CD4-positive, CD25-positive, alpha-beta regulatory T cell (primary cell): ENCODE data around the gene VPS13D. TPM values are rescaled to one million over a fixed set of nuclear protein-coding genes. Genes with fewer than 3 reads are reported as not detected.
A peak's percentile ranks its signal among the peaks of the same experiment; 100 is the strongest.
"Not testable (repeated sequence)": the region's sequence is repeated elsewhere in the genome, so short reads cannot be mapped to it uniquely, and the experiment has no call there.

Experiments used
- ATAC-seq, 2 donors: fragments of 150-1000 bp; cut with Tn5 transposase; one replicate each; pipeline ENCODE4 v1.10.0; 2021; ENCODE audit warnings: low read depth in 2 of 2, moderate number of reproducible peaks in 2 of 2, moderate library complexity in 1 of 2
- DNase-seq, 3 donors: peaks; one replicate each; pipeline versions ENCODE4 v3.0.0 to v3.0.0-alpha.2; 2012 to 2022; ENCODE audit warnings: mixed read lengths in 1 of 3
- H3K27ac ChIP-seq: one replicate; pipeline ENCODE4 v1.7.0; 2013; ENCODE audit warnings: mild to moderate bottlenecking, low read length; ENCODE audit not compliant: insufficient read depth, poor library complexity, severe bottlenecking
- H3K27me3 ChIP-seq: one replicate; pipeline ENCODE4 v1.7.0; 2013; ENCODE audit warnings: low read length; ENCODE audit not compliant: control insufficient read depth, insufficient read depth
- H3K36me3 ChIP-seq: one replicate; pipeline ENCODE4 v1.7.0; 2013; ENCODE audit warnings: mild to moderate bottlenecking, low read length, moderate library complexity; ENCODE audit not compliant: control insufficient read depth, insufficient read depth
- H3K4me1 ChIP-seq: 2 replicates; pipeline ENCODE4 v1.7.0; 2013; ENCODE audit warnings: mild to moderate bottlenecking, low read length; ENCODE audit not compliant: insufficient read depth, control insufficient read depth, poor library complexity, severe bottlenecking
- H3K4me3 ChIP-seq: one replicate; pipeline ENCODE4 v1.7.0; 2013; ENCODE audit warnings: low read depth, mild to moderate bottlenecking, low read length, moderate library complexity
- H3K9me3 ChIP-seq, 2 experiments: 1 replicate in 1 of 2; 2 replicates in 1 of 2; pipeline ENCODE4 v1.7.0; 2013; ENCODE audit warnings: low read length in 2 of 2, mild to moderate bottlenecking in 1 of 2, moderate library complexity in 1 of 2; ENCODE audit not compliant: control insufficient read depth in 2 of 2
- H3K27ac Mint-ChIP-seq, 3 donors: one replicate each; pipeline ENCODE4 v1.8.0; 2020 to 2022; ENCODE audit warnings: mild to moderate bottlenecking in 3 of 3, mixed read lengths in 3 of 3, moderate library complexity in 2 of 3
- H3K27me3 Mint-ChIP-seq: one replicate; pipeline ENCODE4 v1.8.0; 2022; ENCODE audit warnings: mild to moderate bottlenecking, mixed read lengths
- H3K36me3 Mint-ChIP-seq: one replicate; pipeline ENCODE4 v1.8.0; 2020; ENCODE audit warnings: mixed read lengths
- H3K4me1 Mint-ChIP-seq, 4 donors: one replicate each; pipeline ENCODE4 v1.8.0; 2020 to 2022; ENCODE audit warnings: mixed read lengths in 4 of 4, mild to moderate bottlenecking in 1 of 4
- H3K4me3 Mint-ChIP-seq, 4 donors: one replicate each; pipeline ENCODE4 v1.8.0; 2020 to 2022; ENCODE audit warnings: mild to moderate bottlenecking in 4 of 4, mixed read lengths in 4 of 4, moderate library complexity in 3 of 4
- H3K9me3 Mint-ChIP-seq, 7 donors: one replicate each; pipeline ENCODE4 v1.8.0; 2020 to 2022; ENCODE audit warnings: mixed read lengths in 7 of 7, mild to moderate bottlenecking in 3 of 7, moderate library complexity in 2 of 7
- polyA plus RNA-seq, 4 donors: library from polyadenylated mRNA; unstranded; fragments of 300-500 nt; fragmentation: Illumina TruSeq; gene quantifications; one replicate each; pipeline ENCODE4 v1.2.3, GENCODE V29; 2021
- total RNA-seq: library from RNA; stranded (reverse); gene quantifications from one replicate; pipeline ENCODE4 v1.2.3, GENCODE V29; 2022

Gene VPS13D
- total and polyA plus RNA-seq, 5 donors from 2014 or later, result 8.1 to 96.0 (median 10.3) TPM

DNA sequence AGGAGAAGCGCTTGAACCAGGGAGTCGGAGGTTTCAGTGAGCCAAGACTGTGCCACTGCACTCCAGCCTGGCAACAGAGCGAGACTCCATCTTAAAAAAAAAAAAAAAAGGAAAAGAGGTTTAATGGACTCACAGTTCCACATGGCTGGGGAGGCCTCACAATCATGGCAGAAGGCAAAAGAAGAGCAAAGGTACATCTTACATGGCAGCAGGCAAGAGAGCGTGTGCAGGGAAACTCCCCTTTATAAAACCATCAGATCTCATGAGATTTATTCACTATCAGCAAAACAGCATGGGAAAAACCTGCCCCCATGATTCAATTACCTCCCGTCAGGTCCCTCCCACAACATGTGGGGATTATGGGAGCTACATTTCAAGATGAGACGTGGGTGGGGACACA, 5.7 kb upstream of the VPS13D start:
- not testable (repeated sequence) for H3K9me3 ChIP-seq, H3K27ac Mint-ChIP-seq, H3K4me1 Mint-ChIP-seq, H3K27me3 ChIP-seq, H3K9me3 Mint-ChIP-seq, H3K27ac ChIP-seq, ATAC-seq, H3K4me1 ChIP-seq, H3K36me3 Mint-ChIP-seq, H3K4me3 ChIP-seq, DNase-seq, H3K36me3 ChIP-seq
- peak overlapping the region in 1 of 4 donors; percentile 3 for H3K4me3 Mint-ChIP-seq
- peaks cover 11% of the 10 kb centered on the region for H3K27me3 Mint-ChIP-seq

- Mint-ChIP-seq H3K4me3 (peak overlapping the region; percentile 84 to 93 (median 87)), H3K27me3 (peaks cover 11% of the 10 kb centered on the region)
- no peak for DNase-seq
Observed at GRCh38 chr1:12228979-12229378, 851 bp upstream of the VPS13D start.

GRCh38 chr1:12229386-12229834, 420 bp upstream of the VPS13D start:
- Histone ChIP-seq H3K4me1 (peaks cover 29% of the 10 kb centered on the region), H3K27me3 (no peaks in the 10 kb centered on the region), H3K4me3 (no peak overlapping the region), H3K9me3 (no peaks in the 10 kb centered on the region), H3K27ac (no peak overlapping the region), H3K36me3 (peaks cover 4% of the 10 kb centered on the region)
- no peak for ATAC-seq
- H3K9me3 Mint-ChIP-seq, result peaks cover 0 to 2% (median 0%) of the 10 kb centered on the region in 7 donors
- peaks cover 3% of the 10 kb centered on the region for H3K36me3 Mint-ChIP-seq
- peaks cover 11% of the 10 kb centered on the region for H3K27me3 Mint-ChIP-seq
- peak overlapping the region; percentile 84 to 93 (median 87) for H3K4me3 Mint-ChIP-seq
- H3K27ac Mint-ChIP-seq, result peak overlapping the region in 2 of 3 donors; percentile 75 to 83
- no peak for DNase-seq
- peaks cover 10 to 35% (median 25%) of the 10 kb centered on the region in 4 donors for H3K4me1 Mint-ChIP-seq

More at GRCh38 chr1:12228979-12229378, 851 bp upstream of the VPS13D start:
- Mint-ChIP-seq H3K36me3 (no peaks in the 10 kb centered on the region), H3K4me1 (peaks cover 10 to 31% (median 22%) of the 10 kb centered on the region in 4 donors), H3K9me3 (peaks cover 0 to 2% (median 0%) of the 10 kb centered on the region in 7 donors), H3K27ac (peak overlapping the region in 1 of 3 donors; percentile 75)
- Histone ChIP-seq H3K27me3 (no peaks in the 10 kb centered on the region), H3K4me1 (peaks cover 29% of the 10 kb centered on the region), H3K4me3 (no peak overlapping the region), H3K9me3 (no peaks in the 10 kb centered on the region), H3K36me3 (peaks cover under 1% of the 10 kb centered on the region), H3K27ac (no peak overlapping the region)
- no peak for ATAC-seq

DNA sequence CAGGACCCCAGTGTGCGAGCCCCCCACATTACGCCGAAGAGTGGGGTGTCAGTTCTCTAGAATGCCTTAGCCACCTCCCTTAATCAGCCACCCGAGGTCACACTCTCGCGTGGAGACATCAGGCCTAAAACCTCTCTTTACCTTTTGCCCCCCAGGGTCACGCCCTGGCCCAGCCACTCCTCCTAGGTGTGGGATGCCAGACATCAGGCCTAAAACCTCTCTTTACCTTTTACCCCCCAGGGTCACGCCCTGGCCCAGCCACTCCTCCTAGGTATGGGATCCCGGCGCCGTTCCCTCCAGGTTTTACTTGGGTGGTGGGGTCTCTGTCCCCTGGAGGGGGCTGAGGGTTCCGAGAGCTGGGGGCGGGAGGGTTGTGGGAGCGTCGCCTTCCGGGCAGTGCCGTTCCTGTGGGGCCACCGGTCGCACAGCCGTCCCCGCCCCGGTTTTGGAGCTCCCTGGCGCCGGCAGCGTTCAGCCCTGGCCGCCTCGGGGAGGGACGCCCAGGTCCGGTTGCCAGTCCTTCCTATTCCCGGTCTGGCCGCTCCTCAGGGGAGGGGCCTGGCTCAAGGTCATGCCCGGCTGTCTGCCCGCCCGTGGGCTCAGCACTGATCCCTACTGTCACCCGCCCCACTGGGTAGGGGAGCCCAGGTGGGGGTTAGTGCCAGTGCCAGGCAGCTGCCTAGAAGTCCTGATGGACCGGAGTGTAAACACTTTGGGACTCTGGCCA, 882 bp downstream of the VPS13D start:
- no peaks in the 10 kb centered on the region for H3K27me3 ChIP-seq
- H3K36me3 ChIP-seq, result peaks cover 13% of the 10 kb centered on the region
- Mint-ChIP-seq H3K4me3 (peak overlapping the region; percentile 90 to 99 (median 94)), H3K4me1 (peaks cover 11 to 42% (median 34%) of the 10 kb centered on the region in 4 donors), H3K36me3 (peaks cover 6% of the 10 kb centered on the region), H3K9me3 (peaks cover 0 to 2% (median 0%) of the 10 kb centered on the region in 7 donors), H3K27me3 (peaks cover 11% of the 10 kb centered on the region), H3K27ac (peak overlapping the region; percentile 84 to 94 (median 86))
- DNase-seq (peak in 1 of 3 donors; percentile 27), ATAC-seq (peak in 1 of 2 donors; percentile 9)
- H3K27ac ChIP-seq, result peak overlapping the region; percentile 61
- peaks cover 29% of the 10 kb centered on the region for H3K4me1 ChIP-seq
- peak overlapping the region; percentile 78 for H3K4me3 ChIP-seq
- no peaks in the 10 kb centered on the region for H3K9me3 ChIP-seq

DNA sequence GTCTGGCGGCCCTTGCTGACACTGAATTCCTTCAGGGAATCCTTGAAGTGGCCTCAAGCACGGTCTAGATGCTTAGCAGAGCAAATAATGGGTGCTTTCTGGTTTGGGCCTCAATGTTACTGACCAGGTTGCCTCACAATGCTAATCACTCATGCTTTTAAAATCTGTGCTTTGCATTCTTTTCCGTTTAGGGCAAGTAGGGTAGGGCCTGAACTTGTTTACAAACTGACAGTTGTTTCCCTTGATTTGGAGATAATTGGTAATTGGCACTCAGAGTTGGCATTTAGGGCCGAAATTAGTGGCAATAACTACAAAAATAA, 1.4 kb downstream of the VPS13D start:
- peak overlapping the region; percentile 78 for H3K4me3 ChIP-seq
- Mint-ChIP-seq H3K4me3 (peak overlapping the region; percentile 90 to 99 (median 94)), H3K27me3 (peaks cover 11% of the 10 kb centered on the region), H3K9me3 (peaks cover 0 to 2% (median 0%) of the 10 kb centered on the region in 7 donors), H3K36me3 (peaks cover 11% of the 10 kb centered on the region), H3K4me1 (peaks cover 16 to 47% (median 38%) of the 10 kb centered on the region in 4 donors), H3K27ac (peak overlapping the region; percentile 32 to 84 (median 73))
- H3K36me3 ChIP-seq, result peaks cover 18% of the 10 kb centered on the region
- ATAC-seq (no peak), DNase-seq (no peak)
- no peaks in the 10 kb centered on the region for H3K27me3 ChIP-seq
- no peaks in the 10 kb centered on the region for H3K9me3 ChIP-seq
- no peak overlapping the region for H3K27ac ChIP-seq
- peaks cover 29% of the 10 kb centered on the region for H3K4me1 ChIP-seq

DNA sequence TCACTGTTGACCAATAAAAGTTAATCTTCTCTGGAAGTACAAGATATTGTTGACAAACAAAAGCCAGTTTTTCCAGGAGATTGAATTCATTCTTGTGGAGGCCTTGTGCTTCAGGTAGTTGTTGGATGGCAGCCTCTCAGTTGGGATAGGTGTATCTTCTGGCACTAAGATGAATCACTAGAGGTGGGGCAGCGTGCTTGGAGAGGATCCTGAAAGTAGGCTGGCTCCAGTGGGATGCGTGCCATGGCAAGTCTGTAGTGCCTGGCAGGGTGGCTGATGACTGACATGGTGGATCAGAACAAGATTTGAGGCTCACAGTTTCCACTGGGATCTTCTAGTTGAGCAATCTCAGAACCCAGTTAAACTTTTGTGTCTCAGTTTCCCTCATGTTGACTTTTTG, 2.4 kb downstream of the VPS13D start:
- H3K9me3 Mint-ChIP-seq, result peaks cover 0 to under 1% (median 0%) of the 10 kb centered on the region in 7 donors
- H3K27ac Mint-ChIP-seq, result peak overlapping the region in 1 of 3 donors; percentile 80
- peaks cover 22 to 53% (median 40%) of the 10 kb centered on the region in 4 donors for H3K4me1 Mint-ChIP-seq
- H3K4me3 Mint-ChIP-seq, result peak overlapping the region; percentile 59 to 99 (median 92)
- H3K4me3 ChIP-seq, result peak overlapping the region; percentile 47
- no peak for DNase-seq
- no peak for ATAC-seq
- peaks cover 19% of the 10 kb centered on the region for H3K36me3 ChIP-seq
- H3K4me1 ChIP-seq, result peaks cover 29% of the 10 kb centered on the region
- H3K27me3 Mint-ChIP-seq, result peaks cover 9% of the 10 kb centered on the region
- no peaks in the 10 kb centered on the region for H3K27me3 ChIP-seq
- H3K27ac ChIP-seq, result no peak overlapping the region
- H3K36me3 Mint-ChIP-seq, result peaks cover 17% of the 10 kb centered on the region
- no peaks in the 10 kb centered on the region for H3K9me3 ChIP-seq

DNA sequence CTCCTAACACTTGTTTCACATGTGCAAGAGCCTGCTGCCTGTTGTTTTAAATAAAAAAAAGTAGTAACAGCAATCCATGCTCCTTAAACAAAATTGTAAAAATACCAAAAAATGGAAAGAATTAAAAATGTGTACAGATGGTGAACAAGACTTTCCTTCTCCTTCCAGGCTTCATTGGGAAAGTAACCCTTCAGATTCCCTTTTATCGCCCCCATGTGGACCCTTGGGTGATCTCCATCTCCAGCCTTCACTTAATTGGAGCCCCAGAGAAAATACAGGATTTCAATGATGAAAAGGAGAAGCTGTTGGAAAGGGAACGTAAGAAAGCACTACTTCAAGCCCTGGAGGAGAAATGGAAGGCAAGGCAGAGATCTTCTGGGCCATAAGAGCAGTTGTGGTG, 14.2 kb downstream of the VPS13D start:
- DNase-seq, result peak in 1 of 3 donors; percentile 23
- no peak for ATAC-seq
- H3K27ac Mint-ChIP-seq, result peak overlapping the region in 1 of 3 donors; percentile 6

More for the DNA sequence above, 14.2 kb downstream of the VPS13D start:
- Histone ChIP-seq H3K27ac (no peak overlapping the region), H3K9me3 (no peaks in the 10 kb centered on the region), H3K4me1 (no peaks in the 10 kb centered on the region), H3K36me3 (peaks cover 72% of the 10 kb centered on the region), H3K27me3 (no peaks in the 10 kb centered on the region), H3K4me3 (no peak overlapping the region)
- Mint-ChIP-seq H3K9me3 (no peaks in the 10 kb centered on the region), H3K4me1 (peaks cover 5 to 19% (median 12%) of the 10 kb centered on the region in 4 donors), H3K4me3 (no peak overlapping the region), H3K36me3 (peaks cover 46% of the 10 kb centered on the region), H3K27me3 (no peaks in the 10 kb centered on the region)
